COR-L47 (cell line): ENCODE data around the gene CXADR.
A peak's percentile ranks its signal among the peaks of the same experiment; 100 is the strongest.

Source experiments
- DNase-seq: peaks from one replicate; lab custom pipeline; 2025; lab: John Stamatoyannopoulos, UW

CXADR gene

GRCh38 chr21:17607684-17608083 is 94.8 kb downstream of the CXADR start:
- DNase-seq: no peak

- DNase-seq: no peak
These were observed 96.8 kb downstream of the CXADR start for GRCh38 chr21:17609681-17610080.

- no peak for DNase-seq
These were observed 98.1 kb downstream of the CXADR start for GRCh38 chr21:17610911-17611310.

GRCh38 chr21:17611414-17612022 is 98.7 kb downstream of the CXADR start:
- peak; percentile 54 for DNase-seq

GRCh38 chr21:17612023-17612564 is 99.3 kb downstream of the CXADR start:
- peak; percentile 17 for DNase-seq

GRCh38 chr21:17612565-17613241 is 99.9 kb downstream of the CXADR start, which contains the start of gene BTG3:
BTG3 (minus strand) TSS chr21:17612901; CDS start chr21:17609144, 3,757 bp downstream.
- DNase-seq: peak; percentile 75

GRCh38 chr21:17613242-17613676 is 100.4 kb downstream of the CXADR start:
- DNase-seq: no peak

- no peak for DNase-seq
These were observed 104.0 kb downstream of the CXADR start for GRCh38 chr21:17616831-17617230.

- no peak for DNase-seq
These were observed 109.2 kb downstream of the CXADR start for GRCh38 chr21:17622018-17622417.

GRCh38 chr21:17631195-17631594 is 118.4 kb downstream of the CXADR start:
- no peak for DNase-seq

- DNase-seq: no peak
These were observed 123.9 kb downstream of the CXADR start for GRCh38 chr21:17636711-17637110.

GRCh38 chr21:17640821-17641220 is 128.0 kb downstream of the CXADR start:
- DNase-seq: no peak
